Amniotic epithelial cell (primary cell): ENCODE measurements around the gene KLK4.

ENCODE experiments used
- DNase-seq: peaks from one replicate; pipeline ENCODE4 v3.0.0-alpha.2; 2010; ENCODE audit warnings: low read depth

Gene KLK4

DNA sequence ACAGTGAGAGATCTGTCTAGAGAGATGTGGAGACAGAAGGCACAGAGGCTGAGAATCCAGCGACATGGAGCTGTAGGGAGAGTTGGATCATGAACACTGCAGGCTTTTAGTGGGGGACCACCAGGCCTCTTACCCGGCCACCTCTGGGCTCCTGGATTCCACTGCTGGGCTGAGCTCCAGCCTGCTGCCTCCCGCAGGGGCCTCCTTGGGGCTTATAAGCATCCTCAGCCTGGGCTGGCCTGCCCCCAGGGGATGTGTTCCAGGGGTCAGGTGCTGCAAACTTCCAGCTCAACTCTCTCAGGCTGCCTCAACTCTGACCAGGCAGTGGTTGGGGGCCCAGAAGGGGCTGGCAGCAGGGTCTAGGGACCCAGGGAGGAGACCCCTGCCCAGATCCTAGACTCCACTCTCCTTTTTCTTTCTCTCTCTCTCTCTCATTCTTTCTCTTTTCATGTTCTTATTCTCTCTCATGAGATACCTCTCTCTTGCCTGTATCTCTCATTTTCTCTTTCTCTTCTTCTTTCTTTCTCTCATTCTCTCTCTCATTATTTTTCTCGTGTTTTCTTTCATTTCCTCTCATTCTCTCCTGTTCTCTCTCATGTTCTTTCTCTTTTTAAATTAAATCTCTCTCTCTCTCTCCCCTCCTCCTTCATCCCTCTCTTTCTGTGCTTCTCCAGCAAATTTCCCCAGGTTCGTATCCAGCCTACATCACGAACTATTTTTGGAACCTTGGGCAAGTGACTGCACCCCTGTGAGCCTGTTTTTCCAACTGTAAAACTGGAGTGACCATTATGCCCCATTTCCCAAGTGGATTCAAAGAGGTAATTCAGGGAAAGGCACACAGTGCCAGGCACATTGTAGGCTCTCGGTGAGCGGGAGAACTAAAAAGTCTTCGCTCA lies at the start of gene KLK4:
KLK4 (minus strand) TSS at position 190 of the 896 bp plus-strand sequence. CDS start 657 bp downstream, outside the sequence.
- no peak for DNase-seq

GRCh38 chr19:50959731-50960500 lies 48.7 kb upstream of the KLK4 start:
- DNase-seq = no peak

GRCh38 chr19:50957587-50957986 lies 46.4 kb upstream of the KLK4 start:
- DNase-seq = no peak

GRCh38 chr19:50952910-50953309 lies 41.7 kb upstream of the KLK4 start, which contains the start of gene KLK5:
Gene KLK5, minus strand, starts transcription at chr19:50953038. Its CDS starts 381 bp downstream, at chr19:50952657.
- no peak for DNase-seq

DNA sequence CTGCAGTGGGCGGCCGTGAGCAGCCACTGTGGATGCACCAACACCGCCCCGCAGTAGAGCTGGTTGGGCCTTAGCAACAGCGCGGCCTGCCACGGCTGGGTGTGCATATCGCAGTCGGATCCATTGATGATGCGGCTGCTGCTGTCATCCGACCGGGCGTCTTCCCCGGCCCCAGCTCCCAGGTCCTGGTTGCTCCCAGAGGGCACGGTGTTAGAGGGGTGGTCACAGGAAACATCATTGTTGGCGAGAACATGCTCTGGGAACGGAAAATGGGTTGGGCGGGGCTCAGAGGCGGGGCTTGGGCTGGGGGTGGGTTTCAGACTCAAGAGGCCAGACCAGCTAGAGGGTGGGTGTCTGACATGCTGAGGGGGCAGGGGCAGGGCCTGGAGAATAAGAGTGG lies 38.7 kb upstream of the KLK4 start:
- no peak for DNase-seq

- no peak for DNase-seq
These were observed 35.9 kb upstream of the KLK4 start for GRCh38 chr19:50947123-50947522.

GRCh38 chr19:50944795-50945194 lies 33.6 kb upstream of the KLK4 start:
- no peak for DNase-seq

GRCh38 chr19:50943074-50943828 lies 32.1 kb upstream of the KLK4 start:
- no peak for DNase-seq

GRCh38 chr19:50939596-50939995 lies 28.4 kb upstream of the KLK4 start:
- DNase-seq = no peak

DNA sequence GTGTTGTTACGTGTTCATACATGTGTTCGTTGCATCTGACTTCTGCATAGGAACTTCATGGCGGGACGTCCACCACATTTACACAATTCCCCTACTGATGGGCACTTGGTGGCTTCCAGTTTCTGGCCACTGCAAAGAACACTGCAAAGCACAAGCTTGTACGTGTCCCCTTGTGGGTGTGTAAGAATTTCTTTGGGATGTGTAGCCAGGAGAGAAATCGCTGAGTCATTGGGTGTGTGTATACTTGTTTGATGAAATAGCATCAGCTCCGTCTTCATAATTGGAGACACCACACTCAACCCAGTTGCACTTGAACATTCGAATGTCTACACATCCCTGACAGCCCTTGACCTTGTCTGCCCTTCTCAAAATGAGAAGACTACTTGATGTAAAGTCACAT lies 22.4 kb upstream of the KLK4 start:
- DNase-seq = no peak

DNA sequence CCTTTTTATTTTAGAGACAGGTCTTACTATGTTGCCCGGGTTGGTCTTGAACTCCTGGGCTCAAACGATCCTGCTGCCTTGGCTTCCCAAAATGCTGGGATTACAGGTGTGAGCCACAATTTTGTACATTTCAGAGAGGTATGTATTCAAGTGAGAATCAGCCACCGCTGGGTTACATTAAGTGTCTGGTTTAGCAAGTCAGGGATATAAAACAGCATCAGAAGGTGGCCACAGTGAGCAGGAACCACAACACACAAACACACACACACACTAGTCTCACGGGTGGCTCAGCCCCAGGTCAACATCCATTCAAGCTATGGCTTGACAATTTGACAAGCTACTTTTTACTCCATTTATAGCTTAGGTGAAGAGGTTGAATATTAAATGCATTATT lies 21.5 kb upstream of the KLK4 start:
- no peak for DNase-seq

DNA sequence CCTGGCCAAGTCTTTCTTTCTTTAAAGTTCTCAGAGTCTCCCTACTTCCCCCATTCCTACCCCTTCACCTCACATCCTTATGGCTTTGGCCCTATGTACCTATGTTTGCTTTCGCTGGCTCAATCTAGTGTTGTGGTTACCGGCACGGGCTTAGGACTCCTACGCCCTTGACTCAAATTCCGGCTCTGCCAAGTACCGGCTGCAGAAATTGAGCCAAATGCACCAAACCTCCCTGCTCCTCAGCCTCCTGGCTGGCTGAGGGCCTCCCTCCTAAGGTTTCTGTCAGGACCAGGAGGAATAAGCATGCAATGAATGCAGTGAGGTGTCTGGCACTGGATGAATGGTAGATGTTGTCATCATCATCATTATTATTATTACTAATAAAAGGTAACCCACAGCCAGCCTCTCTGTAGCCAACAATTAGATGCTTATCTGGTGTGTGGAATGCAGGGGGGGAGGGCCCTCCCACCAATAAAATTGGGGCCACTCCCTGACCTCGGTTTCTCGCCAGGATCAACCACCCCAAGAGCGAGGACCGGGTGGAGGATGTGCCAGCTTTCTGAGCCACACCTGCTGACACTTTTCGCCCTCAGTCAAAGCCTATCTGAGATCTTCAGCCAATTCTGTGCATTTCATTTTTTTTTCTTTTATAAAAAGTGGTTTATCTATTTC lies 21.0 kb upstream of the KLK4 start:
- DNase-seq = no peak

GRCh38 chr19:50931023-50931422 lies 19.8 kb upstream of the KLK4 start:
- no peak for DNase-seq

DNA sequence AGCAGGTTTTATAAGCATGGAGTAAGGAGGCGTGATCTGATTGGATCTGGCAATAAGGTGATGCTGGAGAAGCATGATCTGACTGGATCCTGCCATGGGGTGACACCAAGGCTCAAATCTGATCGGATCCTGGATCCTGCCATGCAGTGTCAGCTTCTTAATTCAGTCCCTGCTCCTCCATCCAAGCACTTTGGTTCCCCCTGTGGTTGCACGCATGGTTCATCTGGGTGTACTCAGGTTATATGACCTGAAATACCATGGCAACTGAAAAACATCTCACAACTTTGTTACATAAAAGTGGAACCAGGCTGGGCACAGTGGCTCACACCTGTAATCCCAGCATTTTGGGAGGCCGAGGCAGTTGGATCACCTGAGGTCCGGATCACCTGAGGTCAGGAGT lies 17.6 kb upstream of the KLK4 start:
- DNase-seq = no peak

- no peak for DNase-seq
These were observed 14.9 kb upstream of the KLK4 start for GRCh38 chr19:50926144-50926543.

- DNase-seq = peak; percentile 53
These were observed 14.5 kb upstream of the KLK4 start for GRCh38 chr19:50925734-50926133.

GRCh38 chr19:50924586-50924985 lies 13.4 kb upstream of the KLK4 start:
- no peak for DNase-seq

DNA sequence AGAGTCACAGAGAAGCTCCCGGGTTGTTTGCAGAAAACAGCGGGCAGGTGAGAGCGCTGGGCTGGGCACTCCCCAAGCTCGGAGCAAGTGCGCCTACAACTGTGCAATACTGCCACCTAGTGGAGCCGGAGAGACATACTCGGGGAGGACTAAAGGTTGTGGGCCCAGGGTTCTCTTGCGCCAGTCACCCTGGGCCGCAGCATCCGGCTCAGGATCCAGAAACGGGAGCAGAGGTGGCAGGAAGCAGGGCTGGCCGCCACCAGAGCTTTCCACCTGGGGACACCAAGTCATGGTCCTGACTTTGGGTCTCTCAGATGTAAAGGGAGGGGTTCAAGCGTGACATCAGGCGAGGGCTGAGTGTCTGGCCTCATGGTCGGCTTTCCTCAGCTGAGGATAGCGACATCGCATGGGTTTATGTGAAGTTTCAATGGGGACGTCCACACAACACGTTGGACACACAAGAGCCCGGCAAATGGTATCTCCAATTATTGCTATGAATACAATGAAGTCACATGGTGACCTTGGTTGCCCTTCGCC lies 11.2 kb upstream of the KLK4 start:
- peak; percentile 61 for DNase-seq

GRCh38 chr19:50921426-50922316 lies 10.5 kb upstream of the KLK4 start:
- no peak for DNase-seq

GRCh38 chr19:50916069-50916468 lies 4.9 kb upstream of the KLK4 start:
- DNase-seq = no peak
